GM12878 (cell line): ENCODE results near the gene SLC25A30. TPM values are rescaled to one million over a fixed set of nuclear protein-coding genes. Genes with fewer than 3 reads are reported as not detected.

Source experiments
- ATAC-seq: fragments of 200-7000 bp; cut with Tn5 transposase; 3 replicates; pipeline ENCODE4 v1.9.1; 2020; ENCODE audit warnings: mild to moderate bottlenecking, moderate library complexity
- BruUV-seq: library from RNA; stranded (reverse); fragments of 400-500 nt; replicated peaks from 2 replicates; lab custom pipeline; 2021; lab: Mats Ljungman, UMichigan
- CTCF ChIA-PET: fragments of 300-600 bp; sonication (Branson Sonifier 250); formaldehyde crosslinking; extraction: SDS; loops from one replicate; lab custom pipeline; 2021; ENCODE audit warnings: inconsistent platforms; lab: Yijun Ruan, JAX
- POLR2A ChIA-PET: fragments of 350-600 bp; formaldehyde crosslinking; extraction: SDS; loops from one replicate; lab custom pipeline; 2021; ENCODE audit warnings: inconsistent platforms; lab: Charles Lee
- RAD21 ChIA-PET: fragments of 300-600 bp; sonication (Branson Sonifier 250); formaldehyde crosslinking; loops from one replicate; lab custom pipeline; 2023; ENCODE audit warnings: antibody characterized with exemption; ENCODE audit not compliant: unreplicated experiment; lab: Charles Lee
- SMC1A ChIA-PET: fragments of 300-600 bp; sonication (Branson Sonifier 250); formaldehyde crosslinking; loops from one replicate; lab custom pipeline; 2023; ENCODE audit not compliant: unreplicated experiment, uncharacterized antibody; lab: Charles Lee
- DNase-seq: peaks from one replicate; pipeline ENCODE4 v3.0.0-alpha.2; 2011; ENCODE audit warnings: low read depth, low spot score
- FAIRE-seq: peaks from 3 replicates; lab custom pipeline; 2011; peaks lifted over from hg19 to GRCh38; lab: Jason Lieb, UNC
- H2AFZ ChIP-seq: 2 replicates; pipeline ENCODE4 v1.6.0; 2011; ENCODE audit warnings: low read depth, low read length, control low read depth; ENCODE audit not compliant: control insufficient read depth
- H3K27ac ChIP-seq: 2 replicates; pipeline ENCODE4 v1.5.1; 2011; ENCODE audit warnings: control low read depth; ENCODE audit not compliant: control insufficient read depth, insufficient read depth
- H3K27me3 ChIP-seq, 2 experiments: replicated peaks in 1 of 2; 2 replicates each; pipeline versions ENCODE4 v1.6.0 to v1.6.1; 2011; ENCODE audit warnings: low read length in 1 of 2; ENCODE audit not compliant: control insufficient read depth in 2 of 2, insufficient read depth in 2 of 2
- H3K36me3 ChIP-seq, 2 experiments: 2 replicates each; pipeline ENCODE4 v1.5.1; 2011; ENCODE audit warnings: low read length in 1 of 2; ENCODE audit not compliant: control insufficient read depth in 2 of 2, insufficient read depth in 2 of 2
- H3K4me1 ChIP-seq: 2 replicates; pipeline ENCODE4 v1.6.1; 2011; ENCODE audit warnings: mild to moderate bottlenecking, low read length, moderate library complexity, mixed read lengths; ENCODE audit not compliant: control insufficient read depth, insufficient read depth
- H3K4me2 ChIP-seq: 2 replicates; pipeline ENCODE4 v1.6.0; 2011; ENCODE audit warnings: control low read depth; ENCODE audit not compliant: control insufficient read depth, insufficient read depth
- H3K4me3 ChIP-seq: fragments of 200-600 bp; sonication (generic); 2 replicates; pipeline ENCODE4 v1.5.1; 2016
- H3K79me2 ChIP-seq: 2 replicates; pipeline ENCODE4 v1.6.0; 2011; ENCODE audit warnings: low read length; ENCODE audit not compliant: control insufficient read depth, insufficient read depth
- H3K9ac ChIP-seq: 2 replicates; pipeline ENCODE4 v1.8.0; 2011; ENCODE audit warnings: low read length, control low read depth, mixed read lengths; ENCODE audit not compliant: control insufficient read depth, insufficient read depth
- H3K9me3 ChIP-seq: replicated peaks from 3 replicates; pipeline ENCODE4 v1.5.1; 2011; ENCODE audit warnings: mild to moderate bottlenecking, low read length; ENCODE audit not compliant: control insufficient read depth, insufficient read depth
- H4K20me1 ChIP-seq: 2 replicates; pipeline ENCODE4 v1.6.0; 2011; ENCODE audit not compliant: control insufficient read depth, insufficient read depth
- BACH1 ChIP-seq: fragments of 450-650 bp; IDR thresholded peaks from 2 replicates; pipeline ENCODE4 v1.6.1; 2017; ENCODE audit warnings: mild to moderate bottlenecking, borderline replicate concordance
- CHD2 ChIP-seq: IDR thresholded peaks from 2 replicates; pipeline ENCODE4 v1.6.1; 2011; ENCODE audit warnings: low read depth, low read length, improper control_type of control experiment, borderline replicate concordance
- CREB1 ChIP-seq: IDR thresholded peaks from 2 replicates; pipeline ENCODE4 v1.6.1; 2012; ENCODE audit warnings: low read depth, mild to moderate bottlenecking, inconsistent platforms
- HCFC1 ChIP-seq: fragments of 150-350 bp; IDR thresholded peaks from 2 replicates; pipeline ENCODE4 v1.6.1; 2014; ENCODE audit warnings: low read length
- IKZF2 ChIP-seq, 2 experiments: fragments of 450-650 bp; IDR thresholded peaks; 2 replicates each; pipeline ENCODE4 v1.6.1; 2017; ENCODE audit warnings: mild to moderate bottlenecking in 2 of 2, moderate library complexity in 2 of 2
- JUNB ChIP-seq: IDR thresholded peaks from 2 replicates; pipeline ENCODE4 v1.6.1; 2016; ENCODE audit warnings: antibody characterized with exemption, mild to moderate bottlenecking
- POLR2AphosphoS5 ChIP-seq: IDR thresholded peaks from 2 replicates; pipeline ENCODE4 v1.6.1; 2011; ENCODE audit warnings: mild to moderate bottlenecking, low read length, inconsistent platforms
- STAT1 ChIP-seq: fragments of 450-650 bp; conservative IDR thresholded peaks from 2 replicates; pipeline ENCODE4 v1.6.1; 2014; ENCODE audit warnings: antibody characterized with exemption, mild to moderate bottlenecking
- WGBS: methylation state at CpG from one replicate; pipeline ENCODE4 v1.1.6; 2016; ENCODE audit warnings: low lambda C conversion rate; ENCODE audit not compliant: insufficient replicate concordance, insufficient coverage; ENCODE audit errors: missing lambda C conversion rate; 5-methylcytosine and 5-hydroxymethylcytosine counted together
- in situ Hi-C: fragments of 300-500 bp; cut with MboI; formaldehyde crosslinking; loops from 9 replicates; pipeline ENCODE4 v1.14.3; 2018; ENCODE audit warnings: mixed read lengths
- intact Hi-C: fragments of 100-400 bp; cut with micrococcal nuclease; formaldehyde crosslinking; loops from one replicate; pipeline ENCODE4 v1.14.2; 2022; ENCODE audit not compliant: unreplicated experiment
- polyA plus RNA-seq, 11 experiments: library from polyadenylated mRNA; depleted of rRNA in 4 of 11; unstranded in 6 of 11; stranded (reverse) in 5 of 11; fragments of >200 nt; fragmentation: Nextera tagmentation in 4 of 11; fragmentation: Illumina TruSeq in 1 of 11; extraction: Ambion mirVana in 4 of 11; extraction: Trizol in 1 of 11; gene quantifications; 1 replicate in 1 of 11; 2 replicates in 10 of 11; pipeline versions ENCODE4 v1.2.1 to v1.2.3, GENCODE V29; 2011 to 2016; ENCODE audit warnings: inconsistent platforms in 2 of 11, missing spikeins in 2 of 11, low read depth in 1 of 11
- total RNA-seq, 4 experiments: library from RNA; depleted of rRNA in 3 of 4; stranded (reverse); fragments of >200 nt in 3 of 4; fragmentation: Illumina TruSeq in 1 of 4; extraction: Trizol in 1 of 4; gene quantifications; 2 replicates each; pipeline versions ENCODE4 v1.2.1 to v1.2.3, GENCODE V29; 2013 to 2021
- TF ChIP-seq, protein P1 (sequence below): fragments of 450-650 bp; formaldehyde crosslinking; IDR thresholded peaks from 2 replicates; pipeline ENCODE4 v1.5.0; 2022; ENCODE audit warnings: mild to moderate bottlenecking, missing genetic modification characterization
- TF ChIP-seq, protein P2 (sequence below): fragments of 450-650 bp; IDR thresholded peaks from 2 replicates; pipeline ENCODE4 v1.6.1; 2017; ENCODE audit warnings: mild to moderate bottlenecking, low read depth, inconsistent platforms; ENCODE audit not compliant: poor library complexity, severe bottlenecking
- TF ChIP-seq, protein P3 (sequence below): fragments of 450-650 bp; formaldehyde crosslinking; IDR thresholded peaks from 2 replicates; pipeline ENCODE4 v1.4.0; 2020; ENCODE audit warnings: mild to moderate bottlenecking, moderate library complexity

The SLC25A30 gene
- total and polyA plus RNA-seq, 10 of the 15 experiments (the other 5 are each of a cell fraction or from before 2014, with no cell fraction given), result 2.4 to 18.0 (median 8.9) TPM

DNA sequence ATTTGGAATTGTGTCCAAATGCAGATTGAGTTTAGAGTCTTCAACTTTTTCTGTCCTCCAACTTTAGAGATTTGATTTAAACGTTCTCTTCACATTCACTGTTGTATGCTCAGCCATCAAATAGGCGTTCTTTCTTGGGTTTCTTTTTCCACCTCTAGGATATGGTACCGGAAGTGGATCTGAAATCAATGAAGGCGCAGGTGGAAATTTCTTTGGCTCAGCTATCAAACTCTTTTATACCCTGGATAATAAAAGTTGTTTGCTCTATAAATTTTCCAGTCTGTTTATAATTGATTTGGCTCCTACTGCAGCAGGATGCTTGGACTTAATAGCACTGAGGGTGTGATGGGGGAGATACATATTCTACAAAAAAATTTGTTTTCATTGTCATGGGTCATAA, 48.2 kb upstream of the SLC25A30 start (continued):
- TF ChIP-seq, protein P1, sequence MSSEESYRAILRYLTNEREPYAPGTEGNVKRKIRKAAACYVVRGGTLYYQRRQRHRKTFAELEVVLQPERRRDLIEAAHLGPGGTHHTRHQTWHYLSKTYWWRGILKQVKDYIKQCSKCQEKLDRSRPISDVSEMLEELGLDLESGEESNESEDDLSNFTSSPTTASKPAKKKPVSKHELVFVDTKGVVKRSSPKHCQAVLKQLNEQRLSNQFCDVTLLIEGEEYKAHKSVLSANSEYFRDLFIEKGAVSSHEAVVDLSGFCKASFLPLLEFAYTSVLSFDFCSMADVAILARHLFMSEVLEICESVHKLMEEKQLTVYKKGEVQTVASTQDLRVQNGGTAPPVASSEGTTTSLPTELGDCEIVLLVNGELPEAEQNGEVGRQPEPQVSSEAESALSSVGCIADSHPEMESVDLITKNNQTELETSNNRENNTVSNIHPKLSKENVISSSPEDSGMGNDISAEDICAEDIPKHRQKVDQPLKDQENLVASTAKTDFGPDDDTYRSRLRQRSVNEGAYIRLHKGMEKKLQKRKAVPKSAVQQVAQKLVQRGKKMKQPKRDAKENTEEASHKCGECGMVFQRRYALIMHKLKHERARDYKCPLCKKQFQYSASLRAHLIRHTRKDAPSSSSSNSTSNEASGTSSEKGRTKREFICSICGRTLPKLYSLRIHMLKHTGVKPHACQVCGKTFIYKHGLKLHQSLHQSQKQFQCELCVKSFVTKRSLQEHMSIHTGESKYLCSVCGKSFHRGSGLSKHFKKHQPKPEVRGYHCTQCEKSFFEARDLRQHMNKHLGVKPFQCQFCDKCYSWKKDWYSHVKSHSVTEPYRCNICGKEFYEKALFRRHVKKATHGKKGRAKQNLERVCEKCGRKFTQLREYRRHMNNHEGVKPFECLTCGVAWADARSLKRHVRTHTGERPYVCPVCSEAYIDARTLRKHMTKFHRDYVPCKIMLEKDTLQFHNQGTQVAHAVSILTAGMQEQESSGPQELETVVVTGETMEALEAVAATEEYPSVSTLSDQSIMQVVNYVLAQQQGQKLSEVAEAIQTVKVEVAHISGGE (CRISPR knock-in tag), result no peak
- no peak for TF ChIP-seq STAT1

DNA sequence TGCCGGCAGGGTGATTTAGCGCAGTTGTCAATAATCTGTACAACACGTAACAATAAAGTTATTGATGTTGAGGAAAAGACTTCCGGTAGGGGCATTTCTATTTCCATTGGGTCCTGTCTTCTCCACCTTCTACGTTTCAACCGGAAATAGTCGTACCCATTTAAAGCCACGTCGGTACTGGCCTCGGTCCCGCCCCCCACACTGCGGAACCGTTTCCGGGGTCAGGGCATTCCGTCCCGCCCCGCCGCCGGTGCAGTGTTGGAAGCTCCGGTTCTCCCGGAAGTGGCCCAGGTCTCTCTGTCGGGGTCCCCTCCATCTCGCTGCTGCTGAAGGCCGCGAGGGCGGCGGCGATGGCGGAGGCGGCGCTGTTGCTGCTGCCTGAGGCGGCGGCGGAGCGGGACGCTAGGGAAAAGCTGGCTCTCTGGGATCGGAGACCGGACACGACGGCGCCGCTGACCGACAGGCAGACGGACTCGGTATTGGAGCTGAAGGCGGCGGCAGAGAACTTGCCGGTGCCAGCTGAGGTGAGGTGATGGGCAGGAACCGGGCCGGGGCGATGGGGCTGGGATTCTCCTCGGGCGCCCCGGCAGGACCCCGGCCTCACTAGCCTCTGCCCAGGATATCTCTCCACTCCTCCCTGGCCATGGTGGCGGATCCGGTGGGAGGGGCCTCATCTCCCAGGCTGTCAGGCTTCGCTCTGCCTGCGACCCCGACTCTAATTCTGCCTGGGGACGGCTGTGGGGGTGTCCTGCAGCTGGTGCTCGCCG, 46.7 kb upstream of the SLC25A30 start, which contains the start of gene COG3:
Gene COG3 (plus strand): TSS at position 253 of the 767 bp plus-strand sequence. CDS start 98 bp downstream, at position 351.
- Histone ChIP-seq H3K27ac (peak within 1 kb of the TSS; percentile 90), H3K27me3 (no peaks in the 10 kb centered on the region), H3K4me2 (peak within 1 kb of the TSS; percentile 84), H2AFZ (peak within 1 kb of the TSS; percentile 90), H3K79me2 (peaks cover 49% of the 10 kb centered on the region), H3K9me3 (no peaks in the 10 kb centered on the region), H3K9ac (peak within 1 kb of the TSS; percentile 90), H3K36me3 (no peaks in the 10 kb centered on the region), H3K4me1 (peaks cover 6% of the 10 kb centered on the region), H4K20me1 (no peaks in the 10 kb centered on the region), H3K4me3 (peak within 1 kb of the TSS; percentile 71)
- ATAC-seq (peak; percentile 97), FAIRE-seq (peak; percentile 86), DNase-seq (peak; percentile 92)
- POLR2A ChIA-PET, result interaction anchor here (0.6 to 1.3 kb wide), 3 partner anchors 8 to 237 kb away, joined by 3 read pairs; partner anchors contain the start of gene CBY2
- BruUV-seq, result TSS peak; percentile 72
- RAD21 ChIA-PET, result interaction anchor here (0.6 kb wide), 1 partner anchor 412 kb away, joined by 4 read pairs; no protein-coding TSS in a partner anchor
- intact Hi-C loops, result loop anchor here (1.0 to 2.0 kb wide), 2 partner anchors 24 to 47 kb away; partner anchors contain the start of gene SLC25A30
- 1% methylated on average over 62 of the region's 63 CpGs for WGBS
- CTCF ChIA-PET, result interaction anchor here (0.7 to 5.7 kb wide), 5 partner anchors 8 to 94 kb away, joined by 3 to 19 read pairs (median 3); no protein-coding TSS in a partner anchor
- SMC1A ChIA-PET, result interaction anchor here (1.0 to 2.6 kb wide), 3 partner anchors 9 to 49 kb away, joined by 3 to 12 read pairs (median 5); no protein-coding TSS in a partner anchor
- in situ Hi-C loops, result no loop called here
- TF ChIP-seq, protein P2, sequence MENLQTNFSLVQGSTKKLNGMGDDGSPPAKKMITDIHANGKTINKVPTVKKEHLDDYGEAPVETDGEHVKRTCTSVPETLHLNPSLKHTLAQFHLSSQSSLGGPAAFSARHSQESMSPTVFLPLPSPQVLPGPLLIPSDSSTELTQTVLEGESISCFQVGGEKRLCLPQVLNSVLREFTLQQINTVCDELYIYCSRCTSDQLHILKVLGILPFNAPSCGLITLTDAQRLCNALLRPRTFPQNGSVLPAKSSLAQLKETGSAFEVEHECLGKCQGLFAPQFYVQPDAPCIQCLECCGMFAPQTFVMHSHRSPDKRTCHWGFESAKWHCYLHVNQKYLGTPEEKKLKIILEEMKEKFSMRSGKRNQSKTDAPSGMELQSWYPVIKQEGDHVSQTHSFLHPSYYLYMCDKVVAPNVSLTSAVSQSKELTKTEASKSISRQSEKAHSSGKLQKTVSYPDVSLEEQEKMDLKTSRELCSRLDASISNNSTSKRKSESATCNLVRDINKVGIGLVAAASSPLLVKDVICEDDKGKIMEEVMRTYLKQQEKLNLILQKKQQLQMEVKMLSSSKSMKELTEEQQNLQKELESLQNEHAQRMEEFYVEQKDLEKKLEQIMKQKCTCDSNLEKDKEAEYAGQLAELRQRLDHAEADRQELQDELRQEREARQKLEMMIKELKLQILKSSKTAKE, result peak; percentile 56
- peak in 1 of 2 experiments; percentile 34; a peak in 2 of 4 replicates for TF ChIP-seq IKZF2 (IDR thresholded peaks at IDR 0.05)
- peak; percentile 82; the same call in 1 of the 2 replicates for TF ChIP-seq POLR2AphosphoS5
- TF ChIP-seq CHD2, result peak; percentile 76; the same call in 1 of the 2 replicates
- peak; percentile 38; the same call in 1 of the 2 replicates for TF ChIP-seq BACH1
- TF ChIP-seq, protein P3, sequence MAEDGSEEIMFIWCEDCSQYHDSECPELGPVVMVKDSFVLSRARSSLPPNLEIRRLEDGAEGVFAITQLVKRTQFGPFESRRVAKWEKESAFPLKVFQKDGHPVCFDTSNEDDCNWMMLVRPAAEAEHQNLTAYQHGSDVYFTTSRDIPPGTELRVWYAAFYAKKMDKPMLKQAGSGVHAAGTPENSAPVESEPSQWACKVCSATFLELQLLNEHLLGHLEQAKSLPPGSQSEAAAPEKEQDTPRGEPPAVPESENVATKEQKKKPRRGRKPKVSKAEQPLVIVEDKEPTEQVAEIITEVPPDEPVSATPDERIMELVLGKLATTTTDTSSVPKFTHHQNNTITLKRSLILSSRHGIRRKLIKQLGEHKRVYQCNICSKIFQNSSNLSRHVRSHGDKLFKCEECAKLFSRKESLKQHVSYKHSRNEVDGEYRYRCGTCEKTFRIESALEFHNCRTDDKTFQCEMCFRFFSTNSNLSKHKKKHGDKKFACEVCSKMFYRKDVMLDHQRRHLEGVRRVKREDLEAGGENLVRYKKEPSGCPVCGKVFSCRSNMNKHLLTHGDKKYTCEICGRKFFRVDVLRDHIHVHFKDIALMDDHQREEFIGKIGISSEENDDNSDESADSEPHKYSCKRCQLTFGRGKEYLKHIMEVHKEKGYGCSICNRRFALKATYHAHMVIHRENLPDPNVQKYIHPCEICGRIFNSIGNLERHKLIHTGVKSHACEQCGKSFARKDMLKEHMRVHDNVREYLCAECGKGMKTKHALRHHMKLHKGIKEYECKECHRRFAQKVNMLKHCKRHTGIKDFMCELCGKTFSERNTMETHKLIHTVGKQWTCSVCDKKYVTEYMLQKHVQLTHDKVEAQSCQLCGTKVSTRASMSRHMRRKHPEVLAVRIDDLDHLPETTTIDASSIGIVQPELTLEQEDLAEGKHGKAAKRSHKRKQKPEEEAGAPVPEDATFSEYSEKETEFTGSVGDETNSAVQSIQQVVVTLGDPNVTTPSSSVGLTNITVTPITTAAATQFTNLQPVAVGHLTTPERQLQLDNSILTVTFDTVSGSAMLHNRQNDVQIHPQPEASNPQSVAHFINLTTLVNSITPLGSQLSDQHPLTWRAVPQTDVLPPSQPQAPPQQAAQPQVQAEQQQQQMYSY (CRISPR knock-in tag), result no peak
- TF ChIP-seq HCFC1, result peak; percentile 82
- peak; percentile 14; the same call in 1 of the 2 replicates for TF ChIP-seq JUNB
- TF ChIP-seq CREB1, result peak; percentile 92
